Cardiac septum (tissue), 1 donor: Measurements from ENCODE around the gene FCN2. TPM values are rescaled to one million over a fixed set of nuclear protein-coding genes. Genes with fewer than 3 reads are reported as not detected.

Experiments used
- DNase-seq: peaks from one replicate; pipeline ENCODE4 v3.0.0-alpha.2; 2020; ENCODE audit warnings: low spot score
- intact Hi-C: fragments of 100-400 bp; cut with DNase I; formaldehyde crosslinking; loops from one replicate; pipeline ENCODE4 v1.14.0; 2022
- total RNA-seq: library from RNA; stranded (reverse); fragmentation: NEBNext Ultra II Directional; extraction: Animal tissue kit (Norgen Biotek cat#: 25700); gene quantifications from one replicate; pipeline ENCODE4 v1.2.1, GENCODE V29; 2021
- donor health status: DM: no; HTN: no; CAD: no.

The FCN2 gene
- total RNA-seq, 1 donor from 2014 or later, result not detected

GRCh38 chr9:134885001-134885678 lies 4.5 kb downstream of the FCN2 start:
- DNase-seq, result no peak
- intact Hi-C loops, result no loop called here

GRCh38 chr9:134885679-134886412 lies 5.2 kb downstream of the FCN2 start:
- DNase-seq, result no peak
- intact Hi-C loops, result no loop called here

- intact Hi-C loops, result no loop called here
- DNase-seq, result no peak
These were observed 5.9 kb downstream of the FCN2 start for GRCh38 chr9:134886413-134886913.

- intact Hi-C loops, result no loop called here
These were observed 6.6 kb downstream of the FCN2 start for GRCh38 chr9:134887219-134887618.

GRCh38 chr9:134887686-134888602 lies 7.3 kb downstream of the FCN2 start:
- intact Hi-C loops, result no loop called here

More at GRCh38 chr9:134887219-134887618, 6.6 kb downstream of the FCN2 start:
- DNase-seq, result no peak

GRCh38 chr9:134888603-134889190 lies 8.1 kb downstream of the FCN2 start:
- intact Hi-C loops, result no loop called here
- no peak for DNase-seq

More at GRCh38 chr9:134887686-134888602, 7.3 kb downstream of the FCN2 start:
- DNase-seq, result no peak

GRCh38 chr9:134889386-134890154 lies 9.0 kb downstream of the FCN2 start:
- intact Hi-C loops, result no loop called here
- DNase-seq, result no peak

GRCh38 chr9:134890155-134890495 lies 9.5 kb downstream of the FCN2 start:
- intact Hi-C loops, result no loop called here
- no peak for DNase-seq

- DNase-seq, result no peak
- intact Hi-C loops, result no loop called here
These were observed 10.4 kb downstream of the FCN2 start for GRCh38 chr9:134891053-134891452.

GRCh38 chr9:134891713-134892112 lies 11.1 kb downstream of the FCN2 start:
- intact Hi-C loops, result no loop called here
- DNase-seq, result no peak

GRCh38 chr9:134892221-134892620 lies 11.6 kb downstream of the FCN2 start:
- DNase-seq, result no peak
- intact Hi-C loops, result no loop called here

- intact Hi-C loops, result no loop called here
These were observed 12.3 kb downstream of the FCN2 start for GRCh38 chr9:134892820-134893420.

GRCh38 chr9:134894136-134894860 lies 13.7 kb downstream of the FCN2 start:
- intact Hi-C loops, result no loop called here

More at GRCh38 chr9:134892820-134893420, 12.3 kb downstream of the FCN2 start:
- DNase-seq, result no peak

GRCh38 chr9:134895097-134895496 lies 14.5 kb downstream of the FCN2 start:
- intact Hi-C loops, result no loop called here
- DNase-seq, result no peak

More at GRCh38 chr9:134894136-134894860, 13.7 kb downstream of the FCN2 start:
- DNase-seq, result no peak

- intact Hi-C loops, result no loop called here
- DNase-seq, result no peak
These were observed 14.9 kb downstream of the FCN2 start for GRCh38 chr9:134895567-134895907.

- intact Hi-C loops, result no loop called here
- DNase-seq, result no peak
These were observed 15.6 kb downstream of the FCN2 start for GRCh38 chr9:134895908-134896833.
